GF-D8 (cell line): ENCODE measurements around the gene PKP4.

Experiments
- DNase-seq: peaks from one replicate; lab custom pipeline; 2025; lab: John Stamatoyannopoulos, UW

Gene PKP4

DNA sequence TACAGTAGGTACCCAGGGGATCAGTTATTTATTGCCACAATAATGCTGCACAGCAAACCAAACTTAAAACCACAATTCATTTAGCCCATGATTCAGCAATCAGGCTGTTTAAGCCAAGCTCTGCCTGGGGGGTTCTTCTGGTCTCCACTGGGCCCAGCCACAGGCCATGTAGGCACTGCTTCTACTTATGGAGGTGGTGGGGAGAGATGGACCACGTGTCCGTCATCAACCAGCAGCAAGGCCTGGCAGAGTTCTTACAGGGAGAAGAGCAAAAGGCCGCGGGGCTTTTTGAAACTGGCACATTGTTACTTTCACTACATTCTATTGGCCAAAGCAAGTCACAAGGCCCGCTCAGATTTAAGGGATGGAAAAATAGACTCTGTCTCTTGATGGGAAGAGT lies 262.1 kb downstream of the PKP4 start:
- DNase-seq, result no peak

- no peak for DNase-seq
Observed at GRCh38 chr2:158719403-158719802, 262.7 kb downstream of the PKP4 start.

GRCh38 chr2:158722266-158723105 lies 265.7 kb downstream of the PKP4 start:
- no peak for DNase-seq

DNA sequence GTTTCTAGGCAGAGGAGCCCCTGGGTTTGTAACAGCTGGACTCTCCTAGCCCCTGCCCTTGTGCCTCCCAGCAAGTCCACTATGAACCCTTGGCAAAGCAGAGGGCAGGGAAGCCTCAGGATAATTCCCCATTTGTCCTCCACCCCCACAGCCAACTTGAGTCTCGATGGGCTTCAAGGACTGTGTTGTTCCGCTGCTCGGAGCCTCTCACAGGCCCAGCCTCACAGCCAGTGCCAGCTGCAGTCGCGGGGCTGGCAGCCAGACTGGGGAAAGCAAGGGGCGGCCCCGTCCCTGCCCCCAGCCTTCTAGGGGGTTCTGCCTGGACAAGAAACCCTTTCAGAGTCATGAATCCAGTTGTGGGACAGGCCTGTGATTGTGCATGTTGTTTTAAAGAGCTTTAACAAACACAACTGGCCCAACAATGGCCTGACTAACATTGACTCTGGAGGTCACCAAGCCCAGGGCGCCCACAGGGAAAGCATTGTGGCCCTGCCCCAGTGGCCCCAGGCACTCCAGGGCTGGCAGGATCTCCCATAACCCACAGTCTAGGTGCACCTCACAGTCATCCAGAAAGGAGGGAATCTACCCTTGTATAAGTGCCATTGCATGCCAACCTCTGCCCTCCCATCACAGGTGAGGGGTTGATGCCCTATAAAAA lies 266.6 kb downstream of the PKP4 start:
- no peak for DNase-seq

- no peak for DNase-seq
Observed at GRCh38 chr2:158723921-158724802, 267.4 kb downstream of the PKP4 start.

DNA sequence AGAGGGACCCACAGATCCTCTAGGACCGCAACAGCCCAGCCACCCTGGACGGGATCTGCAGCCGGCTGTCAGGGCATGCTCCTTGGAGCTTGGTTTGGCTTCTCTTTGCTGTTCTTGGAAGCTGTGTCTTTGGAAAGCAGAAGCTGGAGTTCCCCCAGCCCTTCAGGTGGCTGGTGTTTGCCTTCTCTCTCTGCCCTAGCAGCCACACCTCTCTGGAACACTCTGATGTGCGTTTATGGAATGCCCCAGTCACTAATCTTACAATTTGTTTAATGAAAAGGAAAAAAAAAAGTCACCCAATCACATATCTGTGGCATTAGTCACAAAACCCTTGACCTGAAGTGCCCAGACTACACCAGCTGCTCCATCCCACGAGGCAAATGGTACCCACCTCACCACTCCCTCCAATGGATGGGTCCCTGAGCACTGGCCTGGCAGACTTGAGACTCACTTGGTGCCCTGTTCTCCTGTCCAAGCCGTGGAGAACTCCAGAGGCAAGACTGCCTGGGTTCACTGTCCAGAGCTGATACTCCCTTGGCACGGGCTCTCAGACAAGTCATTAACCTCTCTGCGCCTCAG lies 268.1 kb downstream of the PKP4 start:
- DNase-seq, result no peak

DNA sequence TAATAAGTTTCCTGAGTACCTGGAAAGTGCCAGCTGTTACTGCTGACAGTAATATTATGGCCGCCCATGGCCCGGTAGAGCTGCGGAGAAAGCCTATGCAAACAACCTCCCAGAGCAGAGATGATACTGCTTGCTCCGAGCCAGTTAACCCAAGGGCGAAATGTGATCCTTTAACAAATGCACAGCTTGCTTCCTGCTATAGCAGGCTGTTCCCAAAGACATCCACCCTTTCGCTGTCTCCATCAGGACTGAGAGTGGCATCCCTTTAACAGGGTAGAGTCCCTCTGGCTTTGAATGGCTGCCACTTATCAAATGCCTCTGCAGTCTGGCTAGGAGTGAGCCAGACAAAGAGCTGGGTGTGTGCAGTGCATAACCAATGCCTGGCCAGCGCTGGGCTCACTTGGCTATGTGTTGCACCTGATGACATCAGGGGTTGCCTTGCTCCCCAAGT lies 268.7 kb downstream of the PKP4 start:
- DNase-seq, result no peak

- DNase-seq, result no peak
Observed at GRCh38 chr2:158726911-158727592, 270.3 kb downstream of the PKP4 start.

DNA sequence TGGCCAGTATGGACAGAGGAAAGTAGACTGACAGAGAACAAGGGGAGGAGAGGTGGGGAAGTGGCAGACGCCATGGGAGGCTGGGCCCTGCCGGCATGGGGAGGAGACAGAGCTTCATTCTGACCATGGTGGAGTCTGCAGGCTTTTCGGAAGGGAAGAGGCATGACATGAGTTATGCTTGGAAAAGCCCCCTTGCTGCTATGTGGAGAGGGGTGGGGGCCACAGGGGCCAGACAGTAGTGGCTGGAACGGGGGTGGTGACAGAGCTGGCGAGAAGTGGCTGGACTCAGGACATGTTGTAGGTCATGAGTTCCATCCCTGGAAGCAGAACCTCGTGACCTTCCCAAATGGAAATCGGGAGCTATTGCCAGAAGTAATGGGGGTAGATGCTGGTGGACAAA lies 271.7 kb downstream of the PKP4 start:
- no peak for DNase-seq

- no peak for DNase-seq
Observed at GRCh38 chr2:158729451-158729850, 272.7 kb downstream of the PKP4 start.

DNA sequence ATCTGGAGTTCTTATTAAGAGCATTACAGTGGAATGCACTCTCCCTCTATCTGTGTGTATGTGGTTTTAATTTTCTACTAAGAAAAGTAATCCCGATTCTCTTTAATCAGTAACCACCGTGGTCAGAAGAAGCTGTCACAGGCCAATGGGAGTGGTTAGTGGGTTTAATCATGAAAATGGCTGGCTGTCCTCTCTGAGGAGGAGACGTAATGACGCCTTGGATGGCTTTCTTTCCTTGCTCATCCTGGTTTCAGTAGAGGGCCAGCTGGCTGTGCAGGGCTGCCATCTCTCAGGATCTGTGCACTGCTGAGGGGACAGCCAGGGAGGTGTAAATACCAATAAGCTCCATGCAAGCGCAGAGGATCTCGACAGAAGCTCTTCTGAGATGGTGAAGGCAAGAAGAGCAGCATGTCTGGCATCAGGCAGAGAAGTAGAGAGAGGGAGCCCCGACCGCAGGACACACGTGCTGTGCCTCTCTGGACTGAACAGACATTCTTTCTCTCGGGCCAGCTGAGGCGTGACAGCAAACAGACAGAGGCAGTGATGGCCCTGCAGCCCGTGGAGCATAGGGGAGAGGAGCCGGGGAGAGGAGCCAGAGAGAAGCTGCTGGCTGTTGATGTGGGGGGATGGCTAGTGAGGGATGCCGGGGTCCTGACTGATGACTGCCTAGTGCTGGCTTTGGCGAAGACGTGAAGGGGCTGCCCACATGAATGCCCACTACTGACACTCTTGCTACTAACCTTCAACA lies 273.3 kb downstream of the PKP4 start:
- no peak for DNase-seq

- no peak for DNase-seq
Observed at GRCh38 chr2:158730621-158731140, 273.9 kb downstream of the PKP4 start.

DNA sequence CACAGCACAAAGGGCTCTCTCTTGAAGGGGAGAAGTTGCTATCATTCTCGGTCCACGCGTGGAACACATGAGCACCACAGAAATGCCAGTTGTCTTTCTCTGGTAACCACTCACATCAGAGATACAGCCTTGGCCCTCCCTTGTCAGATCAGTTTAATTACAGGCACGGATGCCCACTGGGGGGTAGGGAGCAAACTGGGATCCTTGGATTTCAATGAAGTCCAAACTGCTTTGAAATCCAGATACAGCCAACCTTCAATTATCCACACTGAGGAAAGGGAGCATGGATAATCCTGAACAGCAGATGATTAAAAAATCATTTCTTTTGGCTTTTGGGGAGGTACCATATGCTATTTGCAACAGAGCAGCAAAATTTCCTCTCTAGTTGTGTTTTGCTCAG lies 274.6 kb downstream of the PKP4 start:
- DNase-seq, result no peak
